Loucy (cell line): ENCODE data around the gene NAPSA.

Experiments
- EZH2phosphoT487 ChIP-seq: fragments of 200-600 bp; IDR thresholded peaks from 2 replicates; pipeline ENCODE4 v1.6.1; 2018; ENCODE audit warnings: antibody characterized with exemption, mild to moderate bottlenecking, moderate library complexity, borderline replicate concordance
- TF ChIP-seq, protein P1 (sequence below): fragments of 200-600 bp; sonication (generic); conservative IDR thresholded peaks from 2 replicates; pipeline ENCODE4 v1.5.1; 2014; ENCODE audit warnings: mild to moderate bottlenecking, antibody characterized with exemption, low read length

DNA sequence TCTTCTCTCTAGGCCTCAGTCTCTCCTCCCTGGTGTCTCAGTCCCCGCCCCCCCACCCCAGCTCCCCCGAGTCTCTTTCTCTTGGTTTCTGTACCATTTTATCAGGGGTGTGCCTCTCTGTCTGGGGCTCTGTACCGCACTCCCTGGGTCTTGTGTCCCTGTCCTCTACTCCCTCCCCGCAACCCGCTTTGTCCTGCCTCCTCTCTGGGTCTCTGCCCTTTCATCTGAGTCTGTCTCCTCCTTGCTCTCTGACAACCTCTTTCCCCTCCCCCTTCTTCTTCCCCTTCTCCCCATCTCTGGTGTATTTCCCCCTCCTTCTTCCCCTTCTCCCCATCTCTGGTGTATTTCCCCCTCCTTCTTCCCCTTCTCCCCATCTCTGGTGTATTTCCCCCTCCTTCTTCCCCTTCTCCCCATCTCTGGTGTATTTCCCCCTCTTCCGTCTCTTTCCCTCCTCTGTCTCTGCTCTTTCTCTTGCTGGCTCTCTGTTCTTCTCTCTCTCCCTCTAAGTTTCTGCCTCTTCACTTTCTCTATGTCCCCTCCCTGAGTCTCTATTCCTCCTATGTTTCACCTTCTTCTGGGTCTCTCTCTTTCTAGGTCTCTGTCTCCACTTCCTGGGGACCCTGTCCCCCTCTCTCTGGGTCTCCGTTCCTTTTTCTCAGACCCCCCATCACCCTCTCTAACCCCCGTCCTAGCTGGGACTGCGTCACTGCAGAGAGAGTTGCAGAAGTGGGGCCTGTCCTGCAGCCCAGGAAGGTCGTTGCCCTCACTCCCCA, 34.0 kb downstream of the NAPSA start:
- TF ChIP-seq, protein P1, sequence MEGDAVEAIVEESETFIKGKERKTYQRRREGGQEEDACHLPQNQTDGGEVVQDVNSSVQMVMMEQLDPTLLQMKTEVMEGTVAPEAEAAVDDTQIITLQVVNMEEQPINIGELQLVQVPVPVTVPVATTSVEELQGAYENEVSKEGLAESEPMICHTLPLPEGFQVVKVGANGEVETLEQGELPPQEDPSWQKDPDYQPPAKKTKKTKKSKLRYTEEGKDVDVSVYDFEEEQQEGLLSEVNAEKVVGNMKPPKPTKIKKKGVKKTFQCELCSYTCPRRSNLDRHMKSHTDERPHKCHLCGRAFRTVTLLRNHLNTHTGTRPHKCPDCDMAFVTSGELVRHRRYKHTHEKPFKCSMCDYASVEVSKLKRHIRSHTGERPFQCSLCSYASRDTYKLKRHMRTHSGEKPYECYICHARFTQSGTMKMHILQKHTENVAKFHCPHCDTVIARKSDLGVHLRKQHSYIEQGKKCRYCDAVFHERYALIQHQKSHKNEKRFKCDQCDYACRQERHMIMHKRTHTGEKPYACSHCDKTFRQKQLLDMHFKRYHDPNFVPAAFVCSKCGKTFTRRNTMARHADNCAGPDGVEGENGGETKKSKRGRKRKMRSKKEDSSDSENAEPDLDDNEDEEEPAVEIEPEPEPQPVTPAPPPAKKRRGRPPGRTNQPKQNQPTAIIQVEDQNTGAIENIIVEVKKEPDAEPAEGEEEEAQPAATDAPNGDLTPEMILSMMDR: no peak
- no peak for TF ChIP-seq EZH2phosphoT487
